Thyroid gland (tissue), 4 donors: ENCODE results near the gene TCAP. TPM values are rescaled to one million over a fixed set of nuclear protein-coding genes. Genes with fewer than 3 reads are reported as not detected.

Source experiments
- DNase-seq, 2 donors: peaks; one replicate each; pipeline ENCODE4 v3.0.0-alpha.2; 2019
- H3K27ac ChIP-seq, 3 donors: fragments of 200-600 bp; sonication (generic); 1 replicate in 2 of 3; 2 replicates in 1 of 3; pipeline ENCODE4 v1.5.1; 2016 to 2019; ENCODE audit warnings: mild to moderate bottlenecking in 1 of 3, moderate library complexity in 1 of 3
- H3K27me3 ChIP-seq: fragments of 200-600 bp; sonication (generic); one replicate; pipeline ENCODE4 v1.5.1; 2019
- H3K36me3 ChIP-seq, 2 donors: fragments of 200-600 bp; sonication (generic); one replicate each; pipeline ENCODE4 v1.5.1; 2016 to 2019
- H3K4me1 ChIP-seq, 2 donors: fragments of 200-600 bp; sonication (generic); one replicate each; pipeline ENCODE4 v1.5.1; 2017 to 2019
- H3K4me3 ChIP-seq, 3 donors: fragments of 200-600 bp; sonication (generic); replicated peaks in 1 of 3; 1 replicate in 2 of 3; 2 replicates in 1 of 3; pipeline ENCODE4 v1.5.1; 2016; ENCODE audit warnings: mild to moderate bottlenecking in 1 of 3
- H3K9me3 ChIP-seq: fragments of 200-600 bp; sonication (generic); one replicate; pipeline ENCODE4 v1.5.1; 2017
- POLR2A ChIP-seq, 2 donors: fragments of 450-650 bp; IDR thresholded peaks; one replicate each; pipeline ENCODE4 v1.6.1; 2017; ENCODE audit warnings: antibody characterized with exemption in 2 of 2, mild to moderate bottlenecking in 2 of 2, moderate library complexity in 1 of 2
- WGBS, 2 donors: methylation state at CpG; one replicate each; pipeline ENCODE4 v1.1.5; 2017; 5-methylcytosine and 5-hydroxymethylcytosine counted together
- intact Hi-C: fragments of 100-400 bp; cut with DNase I; formaldehyde crosslinking; loops from one replicate; pipeline ENCODE4 v1.15.1; 2023
- total RNA-seq, 4 donors: library from RNA; depleted of rRNA; stranded (reverse); fragments of >200 nt; gene quantifications; one replicate each; pipeline ENCODE4 v1.2.3, GENCODE V29; 2016
- TF ChIP-seq, protein P1 (sequence below), 6 experiments: fragments of 200-600 bp in 3 of 6; fragments of 450-650 bp in 3 of 6; sonication (generic) in 3 of 6; IDR thresholded peaks; one replicate each; pipeline ENCODE4 v1.5.1; 2016 to 2019; ENCODE audit warnings: antibody characterized with exemption in 6 of 6, mild to moderate bottlenecking in 2 of 6, inconsistent platforms in 1 of 6, moderate library complexity in 1 of 6

The TCAP gene
- total RNA-seq, 4 donors from 2014 or later = 0.63 to 2.1 (median 1.5) TPM

DNA sequence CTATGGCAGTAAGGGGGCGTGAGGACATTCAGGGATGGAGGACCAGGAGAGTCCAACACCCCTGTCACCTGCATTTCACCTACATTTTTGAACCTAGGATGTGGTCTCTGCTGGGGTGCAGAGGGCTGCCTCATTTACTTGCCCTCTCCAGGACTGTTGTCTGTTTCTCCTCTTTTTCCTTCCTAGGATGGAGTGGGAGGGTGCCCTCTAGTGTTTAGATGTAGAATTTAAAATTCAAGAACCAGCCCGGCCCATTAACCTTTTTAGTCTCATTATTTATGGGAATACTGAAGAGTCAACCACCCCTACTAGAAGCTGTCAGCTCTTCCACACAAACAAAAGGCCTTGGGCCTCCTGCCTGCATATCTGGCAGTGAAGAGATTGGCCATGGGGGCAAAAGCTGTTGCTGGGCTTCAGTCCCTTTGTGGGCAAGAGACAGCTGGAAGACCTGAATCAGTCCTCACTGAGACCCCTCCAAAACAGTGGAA, 30.7 kb upstream of the TCAP start:
- H3K36me3 ChIP-seq = no peaks in the 10 kb centered on the region
- H3K4me3 ChIP-seq = no peak overlapping the region
- H3K9me3 ChIP-seq = no peaks in the 10 kb centered on the region
- H3K27ac ChIP-seq = no peak overlapping the region
- intact Hi-C loops = loop anchor here (5.0 kb wide), 1 partner anchor 108 kb away; no protein-coding TSS in a partner anchor
- H3K4me1 ChIP-seq = peaks cover 16 to 28% of the 10 kb centered on the region in 2 donors
- WGBS, 2 donors = 45 to 54% methylated on average over 2 of the region's 2 CpGs
- no peak for DNase-seq
- no peaks in the 10 kb centered on the region for H3K27me3 ChIP-seq
- TF ChIP-seq, protein P1, sequence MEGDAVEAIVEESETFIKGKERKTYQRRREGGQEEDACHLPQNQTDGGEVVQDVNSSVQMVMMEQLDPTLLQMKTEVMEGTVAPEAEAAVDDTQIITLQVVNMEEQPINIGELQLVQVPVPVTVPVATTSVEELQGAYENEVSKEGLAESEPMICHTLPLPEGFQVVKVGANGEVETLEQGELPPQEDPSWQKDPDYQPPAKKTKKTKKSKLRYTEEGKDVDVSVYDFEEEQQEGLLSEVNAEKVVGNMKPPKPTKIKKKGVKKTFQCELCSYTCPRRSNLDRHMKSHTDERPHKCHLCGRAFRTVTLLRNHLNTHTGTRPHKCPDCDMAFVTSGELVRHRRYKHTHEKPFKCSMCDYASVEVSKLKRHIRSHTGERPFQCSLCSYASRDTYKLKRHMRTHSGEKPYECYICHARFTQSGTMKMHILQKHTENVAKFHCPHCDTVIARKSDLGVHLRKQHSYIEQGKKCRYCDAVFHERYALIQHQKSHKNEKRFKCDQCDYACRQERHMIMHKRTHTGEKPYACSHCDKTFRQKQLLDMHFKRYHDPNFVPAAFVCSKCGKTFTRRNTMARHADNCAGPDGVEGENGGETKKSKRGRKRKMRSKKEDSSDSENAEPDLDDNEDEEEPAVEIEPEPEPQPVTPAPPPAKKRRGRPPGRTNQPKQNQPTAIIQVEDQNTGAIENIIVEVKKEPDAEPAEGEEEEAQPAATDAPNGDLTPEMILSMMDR (IDR thresholded peaks at IDR 0.05) = peak in 5 of 6 experiments; percentile 49 to 78 (median 65)
- TF ChIP-seq POLR2A (IDR thresholded peaks at IDR 0.05) = no peak

DNA sequence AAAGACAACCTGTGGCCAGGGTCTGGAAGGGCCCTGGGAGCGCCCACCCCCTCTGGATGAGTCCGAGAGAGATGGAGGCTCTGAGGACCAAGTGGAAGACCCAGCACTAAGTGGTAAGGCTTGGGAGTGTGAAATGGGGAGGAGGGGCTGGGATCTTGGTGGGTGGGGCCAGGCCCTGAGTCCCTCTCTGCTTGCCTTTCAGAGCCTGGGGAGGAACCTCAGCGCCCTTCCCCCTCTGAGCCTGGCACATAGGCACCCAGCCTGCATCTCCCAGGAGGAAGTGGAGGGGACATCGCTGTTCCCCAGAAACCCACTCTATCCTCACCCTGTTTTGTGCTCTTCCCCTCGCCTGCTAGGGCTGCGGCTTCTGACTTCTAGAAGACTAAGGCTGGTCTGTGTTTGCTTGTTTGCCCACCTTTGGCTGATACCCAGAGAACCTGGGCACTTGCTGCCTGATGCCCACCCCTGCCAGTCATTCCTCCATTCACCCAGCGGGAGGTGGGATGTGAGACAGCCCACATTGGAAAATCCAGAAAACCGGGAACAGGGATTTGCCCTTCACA, 29.5 kb upstream of the TCAP start:
- Histone ChIP-seq H3K36me3 (no peaks in the 10 kb centered on the region), H3K4me3 (no peak overlapping the region), H3K27ac (no peak overlapping the region), H3K4me1 (peaks cover 16 to 41% of the 10 kb centered on the region in 2 donors), H3K9me3 (no peaks in the 10 kb centered on the region), H3K27me3 (no peaks in the 10 kb centered on the region)
- intact Hi-C loops = no loop called here
- DNase-seq = no peak
- no peak for TF ChIP-seq POLR2A (IDR thresholded peaks at IDR 0.05)
- TF ChIP-seq, protein P1 (IDR thresholded peaks at IDR 0.05) = no peak
- 89 to 91% methylated on average over 8 of the region's 8 CpGs for WGBS, 2 donors

DNA sequence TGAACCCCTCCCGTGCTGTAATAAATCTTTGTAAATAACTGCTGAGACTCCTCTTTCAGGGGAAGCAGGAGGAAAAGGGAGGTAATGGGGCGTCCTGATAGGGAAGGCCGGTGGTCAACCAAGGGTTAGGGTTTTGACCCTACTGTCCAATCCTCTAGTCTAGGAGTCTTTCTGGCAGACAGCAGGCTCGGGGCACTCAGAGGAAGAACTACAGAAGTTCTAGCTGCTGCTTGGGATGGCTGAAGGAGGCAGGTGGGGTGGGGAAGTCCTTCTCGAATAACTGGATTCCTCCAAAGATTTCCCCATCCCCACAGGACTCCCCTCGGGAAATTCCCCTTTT, 28.6 kb upstream of the TCAP start:
- H3K4me1 ChIP-seq = peaks cover 16 to 44% of the 10 kb centered on the region in 2 donors
- no peaks in the 10 kb centered on the region for H3K36me3 ChIP-seq
- no peaks in the 10 kb centered on the region for H3K27me3 ChIP-seq
- WGBS, 2 donors = 30 to 32% methylated on average over 6 of the region's 6 CpGs
- no peak for DNase-seq
- TF ChIP-seq POLR2A (IDR thresholded peaks at IDR 0.05) = no peak
- TF ChIP-seq, protein P1 (IDR thresholded peaks at IDR 0.05) = no peak
- intact Hi-C loops = no loop called here
- peak overlapping the region in 2 of 3 donors; percentile 90 to 94 for H3K4me3 ChIP-seq
- H3K27ac ChIP-seq = peak overlapping the region; percentile 85 to 90 (median 86)
- no peaks in the 10 kb centered on the region for H3K9me3 ChIP-seq

DNA sequence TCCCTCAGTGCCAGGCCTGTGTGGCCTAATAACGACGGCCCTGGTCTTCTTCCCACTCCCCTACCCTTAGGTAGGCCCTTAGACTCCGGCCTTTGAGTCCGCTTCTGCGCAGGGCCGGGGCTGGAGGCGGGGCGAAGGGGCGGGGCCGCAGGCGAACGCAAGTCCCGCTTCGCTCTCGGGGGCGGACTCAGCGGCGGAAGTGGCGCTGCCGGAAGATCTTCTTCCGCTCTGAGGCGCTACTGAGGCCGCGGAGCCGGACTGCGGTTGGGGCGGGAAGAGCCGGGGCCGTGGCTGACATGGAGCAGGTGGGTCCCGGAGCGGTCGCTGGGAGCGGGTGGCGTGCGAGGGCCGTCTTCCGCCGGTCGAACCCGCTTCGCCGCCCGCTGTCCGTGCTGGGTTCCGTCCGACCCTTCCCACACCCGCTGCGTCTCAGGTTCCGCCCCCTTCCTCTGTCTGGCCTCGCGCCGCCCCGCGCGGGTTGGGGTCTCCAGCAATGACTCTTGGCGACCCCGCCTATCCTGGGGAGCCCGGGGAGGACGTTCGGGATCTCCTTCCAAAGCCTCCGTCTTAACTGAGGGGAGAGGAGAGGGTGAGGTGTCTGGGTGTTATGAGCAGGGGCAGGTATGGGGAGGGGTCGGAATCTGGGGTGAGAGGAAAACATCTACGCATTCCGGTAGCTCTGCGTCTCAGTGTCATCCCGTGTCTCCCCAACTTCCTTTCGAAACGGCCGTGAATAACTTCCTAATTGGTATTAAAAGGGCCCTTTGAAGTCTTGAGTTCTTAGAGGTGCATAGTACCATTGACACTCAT, 28.0 kb upstream of the TCAP start, which contains the start of gene STARD3:
TSS of gene STARD3 (plus strand) at position 218 of the 810 bp plus-strand sequence. CDS start 16,388 bp downstream, outside the sequence.
- WGBS, 2 donors = 0% methylated on average over 29 to 61 of the region's 69 CpGs
- H3K36me3 ChIP-seq = no peaks in the 10 kb centered on the region
- intact Hi-C loops = no loop called here
- DNase-seq = peak; percentile 93 to 94
- peak within 1 kb of the TSS; percentile 90 to 94 (median 90) for H3K4me3 ChIP-seq
- H3K27ac ChIP-seq = peak within 1 kb of the TSS; percentile 85 to 90 (median 86)
- no peaks in the 10 kb centered on the region for H3K27me3 ChIP-seq
- H3K9me3 ChIP-seq = no peaks in the 10 kb centered on the region
- TF ChIP-seq POLR2A (IDR thresholded peaks at IDR 0.05) = peak in 1 of 2 donors; percentile 65
- TF ChIP-seq, protein P1 (IDR thresholded peaks at IDR 0.05) = peak in 2 of 6 experiments; percentile 30 to 31
- peaks cover 16 to 44% of the 10 kb centered on the region in 2 donors for H3K4me1 ChIP-seq
